ENCODE data around the gene NUDT12. TPM values are rescaled to one million over a fixed set of nuclear protein-coding genes. Genes with fewer than 3 reads are reported as not detected.

Gene NUDT12
- total RNA-seq, 1 experiment from 2014 or later, result not detected

GRCh38 chr5:103589776-103590175, 27.2 kb upstream of the NUDT12 start:
- H4K20me1 ChIP-seq (ENCODE audit: insufficient read depth, low read depth, low read length), result no peaks in the 10 kb centered on the region
- H3K36me3 ChIP-seq (ENCODE audit: insufficient read depth, low read length), result no peaks in the 10 kb centered on the region
- H3K4me3 ChIP-seq (ENCODE audit: low read length), result no peak overlapping the region
- H3K79me2 ChIP-seq (ENCODE audit: low read length), result no peaks in the 10 kb centered on the region
- H2AFZ ChIP-seq (ENCODE audit: low read length), result no peak overlapping the region
- H3K9me3 ChIP-seq (ENCODE audit: low read length), result no peaks in the 10 kb centered on the region
- H3K9me2 ChIP-seq (replicated peaks; ENCODE audit: insufficient read depth, low read length), result no peaks in the 10 kb centered on the region
- H3K27me3 ChIP-seq (ENCODE audit: low read length), result no peaks in the 10 kb centered on the region
- no peak overlapping the region for H3K9ac ChIP-seq (ENCODE audit: low read length)
- H3K4me2 ChIP-seq (ENCODE audit: low read depth, low read length, poor library complexity, severe bottlenecking), result no peak overlapping the region
- no peak overlapping the region for H3K27ac ChIP-seq (ENCODE audit: low read length)
- DNase-seq, result no peak
- no peaks in the 10 kb centered on the region for H3K4me1 ChIP-seq (ENCODE audit: low read length)

GRCh38 chr5:103589357-103589756, 26.8 kb upstream of the NUDT12 start:
- Histone ChIP-seq H3K27me3 (ENCODE audit: low read length) (no peaks in the 10 kb centered on the region), H2AFZ (ENCODE audit: low read length) (no peak overlapping the region), H3K27ac (ENCODE audit: low read length) (no peak overlapping the region), H3K4me3 (ENCODE audit: low read length) (no peak overlapping the region), H3K79me2 (ENCODE audit: low read length) (no peaks in the 10 kb centered on the region), H3K4me2 (ENCODE audit: low read depth, low read length, poor library complexity, severe bottlenecking) (no peak overlapping the region), H3K9ac (ENCODE audit: low read length) (no peak overlapping the region), H3K36me3 (ENCODE audit: insufficient read depth, low read length) (no peaks in the 10 kb centered on the region), H3K9me2 (replicated peaks; ENCODE audit: insufficient read depth, low read length) (no peaks in the 10 kb centered on the region), H3K4me1 (ENCODE audit: low read length) (no peaks in the 10 kb centered on the region), H4K20me1 (ENCODE audit: insufficient read depth, low read depth, low read length) (no peaks in the 10 kb centered on the region), H3K9me3 (ENCODE audit: low read length) (no peaks in the 10 kb centered on the region)
- DNase-seq, result no peak

GRCh38 chr5:103587185-103587748, 24.7 kb upstream of the NUDT12 start:
- no peaks in the 10 kb centered on the region for H3K4me1 ChIP-seq (ENCODE audit: low read length)
- no peaks in the 10 kb centered on the region for H3K9me2 ChIP-seq (replicated peaks; ENCODE audit: insufficient read depth, low read length)
- H2AFZ ChIP-seq (ENCODE audit: low read length), result no peak overlapping the region

GRCh38 chr5:103582364-103582763, 19.8 kb upstream of the NUDT12 start:
- no peak overlapping the region for H3K27ac ChIP-seq (ENCODE audit: low read length)
- H4K20me1 ChIP-seq (ENCODE audit: insufficient read depth, low read depth, low read length), result no peaks in the 10 kb centered on the region
- H3K4me3 ChIP-seq (ENCODE audit: low read length), result no peak overlapping the region
- H3K4me2 ChIP-seq (ENCODE audit: low read depth, low read length, poor library complexity, severe bottlenecking), result no peak overlapping the region
- H3K79me2 ChIP-seq (ENCODE audit: low read length), result no peaks in the 10 kb centered on the region
- no peaks in the 10 kb centered on the region for H3K4me1 ChIP-seq (ENCODE audit: low read length)
- H3K27me3 ChIP-seq (ENCODE audit: low read length), result no peaks in the 10 kb centered on the region
- peak; percentile 66 for DNase-seq
- H3K36me3 ChIP-seq (ENCODE audit: insufficient read depth, low read length), result no peaks in the 10 kb centered on the region
- no peaks in the 10 kb centered on the region for H3K9me3 ChIP-seq (ENCODE audit: low read length)
- no peak overlapping the region for H2AFZ ChIP-seq (ENCODE audit: low read length)
- H3K9ac ChIP-seq (ENCODE audit: low read length), result no peak overlapping the region
- H3K9me2 ChIP-seq (replicated peaks; ENCODE audit: insufficient read depth, low read length), result no peaks in the 10 kb centered on the region

More at GRCh38 chr5:103587185-103587748, 24.7 kb upstream of the NUDT12 start:
- no peaks in the 10 kb centered on the region for H3K79me2 ChIP-seq (ENCODE audit: low read length)
- no peak overlapping the region for H3K9ac ChIP-seq (ENCODE audit: low read length)
- DNase-seq, result peak; percentile 58
- no peaks in the 10 kb centered on the region for H4K20me1 ChIP-seq (ENCODE audit: insufficient read depth, low read depth, low read length)
- H3K36me3 ChIP-seq (ENCODE audit: insufficient read depth, low read length), result no peaks in the 10 kb centered on the region
- H3K27me3 ChIP-seq (ENCODE audit: low read length), result no peaks in the 10 kb centered on the region
- no peak overlapping the region for H3K4me2 ChIP-seq (ENCODE audit: low read depth, low read length, poor library complexity, severe bottlenecking)
- H3K9me3 ChIP-seq (ENCODE audit: low read length), result no peaks in the 10 kb centered on the region
- H3K27ac ChIP-seq (ENCODE audit: low read length), result no peak overlapping the region
- no peak overlapping the region for H3K4me3 ChIP-seq (ENCODE audit: low read length)

GRCh38 chr5:103573411-103573810, 10.8 kb upstream of the NUDT12 start:
- Histone ChIP-seq H4K20me1 (ENCODE audit: insufficient read depth, low read depth, low read length) (no peaks in the 10 kb centered on the region), H3K9ac (ENCODE audit: low read length) (no peak overlapping the region), H3K36me3 (ENCODE audit: insufficient read depth, low read length) (no peaks in the 10 kb centered on the region), H3K27me3 (ENCODE audit: low read length) (no peaks in the 10 kb centered on the region), H3K4me2 (ENCODE audit: low read depth, low read length, poor library complexity, severe bottlenecking) (no peak overlapping the region), H3K79me2 (ENCODE audit: low read length) (no peaks in the 10 kb centered on the region), H3K9me3 (ENCODE audit: low read length) (no peaks in the 10 kb centered on the region), H2AFZ (ENCODE audit: low read length) (no peak overlapping the region), H3K27ac (ENCODE audit: low read length) (no peak overlapping the region), H3K4me3 (ENCODE audit: low read length) (no peak overlapping the region), H3K9me2 (replicated peaks; ENCODE audit: insufficient read depth, low read length) (no peaks in the 10 kb centered on the region), H3K4me1 (ENCODE audit: low read length) (no peaks in the 10 kb centered on the region)
- no peak for DNase-seq

- Histone ChIP-seq H3K9me2 (replicated peaks; ENCODE audit: insufficient read depth, low read length) (no peaks in the 10 kb centered on the region), H3K4me2 (ENCODE audit: low read depth, low read length, poor library complexity, severe bottlenecking) (no peak overlapping the region), H3K4me3 (ENCODE audit: low read length) (no peak overlapping the region), H3K36me3 (ENCODE audit: insufficient read depth, low read length) (no peaks in the 10 kb centered on the region), H3K79me2 (ENCODE audit: low read length) (no peaks in the 10 kb centered on the region), H3K9me3 (ENCODE audit: low read length) (no peaks in the 10 kb centered on the region), H3K27ac (ENCODE audit: low read length) (no peak overlapping the region), H4K20me1 (ENCODE audit: insufficient read depth, low read depth, low read length) (no peaks in the 10 kb centered on the region), H3K27me3 (ENCODE audit: low read length) (no peaks in the 10 kb centered on the region), H3K4me1 (ENCODE audit: low read length) (no peaks in the 10 kb centered on the region), H3K9ac (ENCODE audit: low read length) (no peak overlapping the region), H2AFZ (ENCODE audit: low read length) (no peak overlapping the region)
- DNase-seq, result no peak
These were observed 9.9 kb upstream of the NUDT12 start for GRCh38 chr5:103572454-103572853.

GRCh38 chr5:103571730-103572129, 9.1 kb upstream of the NUDT12 start:
- Histone ChIP-seq H3K9ac (ENCODE audit: low read length) (no peak overlapping the region), H3K4me2 (ENCODE audit: low read depth, low read length, poor library complexity, severe bottlenecking) (no peak overlapping the region), H3K9me3 (ENCODE audit: low read length) (no peaks in the 10 kb centered on the region), H3K4me3 (ENCODE audit: low read length) (no peak overlapping the region), H2AFZ (ENCODE audit: low read length) (no peak overlapping the region), H3K9me2 (replicated peaks; ENCODE audit: insufficient read depth, low read length) (no peaks in the 10 kb centered on the region), H3K27me3 (ENCODE audit: low read length) (no peaks in the 10 kb centered on the region), H3K79me2 (ENCODE audit: low read length) (no peaks in the 10 kb centered on the region), H3K27ac (ENCODE audit: low read length) (no peak overlapping the region), H3K36me3 (ENCODE audit: insufficient read depth, low read length) (no peaks in the 10 kb centered on the region), H3K4me1 (ENCODE audit: low read length) (no peaks in the 10 kb centered on the region), H4K20me1 (ENCODE audit: insufficient read depth, low read depth, low read length) (no peaks in the 10 kb centered on the region)
- DNase-seq, result no peak

GRCh38 chr5:103569313-103570060, 6.9 kb upstream of the NUDT12 start:
- no peak overlapping the region for H3K4me3 ChIP-seq (ENCODE audit: low read length)
- H3K27ac ChIP-seq (ENCODE audit: low read length), result no peak overlapping the region
- H3K4me2 ChIP-seq (ENCODE audit: low read depth, low read length, poor library complexity, severe bottlenecking), result no peak overlapping the region
- no peaks in the 10 kb centered on the region for H3K27me3 ChIP-seq (ENCODE audit: low read length)
- no peaks in the 10 kb centered on the region for H3K79me2 ChIP-seq (ENCODE audit: low read length)
- H4K20me1 ChIP-seq (ENCODE audit: insufficient read depth, low read depth, low read length), result no peaks in the 10 kb centered on the region
- no peaks in the 10 kb centered on the region for H3K9me3 ChIP-seq (ENCODE audit: low read length)
- H2AFZ ChIP-seq (ENCODE audit: low read length), result no peak overlapping the region
- no peaks in the 10 kb centered on the region for H3K4me1 ChIP-seq (ENCODE audit: low read length)
- no peaks in the 10 kb centered on the region for H3K36me3 ChIP-seq (ENCODE audit: insufficient read depth, low read length)
- H3K9me2 ChIP-seq (replicated peaks; ENCODE audit: insufficient read depth, low read length), result no peaks in the 10 kb centered on the region
- no peak overlapping the region for H3K9ac ChIP-seq (ENCODE audit: low read length)
- no peak for DNase-seq

Measured in Karpas-422 (cell line).